Esophagus muscularis mucosa (tissue), 4 donors: ENCODE data around the gene KLF6.

Experiments used
- EP300 ChIP-seq: sonication (generic); formaldehyde crosslinking; IDR thresholded peaks from one replicate; pipeline ENCODE4 v1.6.1; 2017; ENCODE audit warnings: antibody characterized with exemption
- POLR2A ChIP-seq: fragments of 450-650 bp; IDR thresholded peaks from one replicate; pipeline ENCODE4 v1.6.1; 2017; ENCODE audit warnings: antibody characterized with exemption, moderate library complexity, mild to moderate bottlenecking, low read depth
- TF ChIP-seq, protein P1 (sequence below), 3 experiments: fragments of 200-600 bp in 2 of 3; fragments of 450-650 bp in 1 of 3; sonication (generic) in 2 of 3; IDR thresholded peaks; one replicate each; pipeline ENCODE4 v1.5.1; 2017 to 2019; ENCODE audit warnings: antibody characterized with exemption in 3 of 3, mild to moderate bottlenecking in 2 of 3, moderate library complexity in 1 of 3

DNA sequence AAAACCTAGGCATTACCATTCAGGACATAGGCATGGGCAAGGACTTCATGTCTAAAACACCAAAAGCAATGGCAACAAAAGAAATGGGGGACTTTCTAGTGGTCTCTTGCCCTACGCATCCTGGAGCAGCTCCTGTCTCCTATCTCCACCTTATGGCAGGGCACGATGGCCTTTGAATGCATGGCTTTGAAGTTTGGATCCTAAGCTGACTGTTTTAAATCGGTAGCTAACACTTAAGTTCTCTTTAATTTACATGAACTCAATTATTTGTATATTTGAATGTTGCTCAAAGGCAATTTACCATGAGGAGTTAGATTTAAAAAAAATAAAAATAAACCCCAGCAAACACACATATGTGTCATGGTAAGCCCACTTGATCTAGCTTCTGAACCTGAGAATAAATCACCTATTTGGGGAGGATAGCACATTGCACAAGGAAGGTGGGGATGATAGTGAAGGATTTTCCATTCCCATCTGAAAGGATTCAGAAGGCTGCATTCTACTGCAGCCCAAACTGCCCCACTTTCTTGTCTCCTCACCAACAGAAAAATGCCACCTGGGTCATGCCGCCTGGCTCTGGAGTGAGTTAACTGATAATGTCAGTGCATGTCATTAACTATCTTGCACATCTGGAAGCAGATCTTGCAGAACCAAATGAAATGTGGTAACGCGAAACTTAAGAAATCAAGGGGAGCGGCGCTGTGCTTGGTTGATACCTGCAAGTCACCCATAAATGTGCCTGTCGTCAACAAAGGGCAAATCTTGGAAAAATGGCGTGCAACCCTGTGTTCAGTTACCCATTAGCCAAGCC lies 12.4 kb downstream of the KLF6 start:
- TF ChIP-seq, protein P1, sequence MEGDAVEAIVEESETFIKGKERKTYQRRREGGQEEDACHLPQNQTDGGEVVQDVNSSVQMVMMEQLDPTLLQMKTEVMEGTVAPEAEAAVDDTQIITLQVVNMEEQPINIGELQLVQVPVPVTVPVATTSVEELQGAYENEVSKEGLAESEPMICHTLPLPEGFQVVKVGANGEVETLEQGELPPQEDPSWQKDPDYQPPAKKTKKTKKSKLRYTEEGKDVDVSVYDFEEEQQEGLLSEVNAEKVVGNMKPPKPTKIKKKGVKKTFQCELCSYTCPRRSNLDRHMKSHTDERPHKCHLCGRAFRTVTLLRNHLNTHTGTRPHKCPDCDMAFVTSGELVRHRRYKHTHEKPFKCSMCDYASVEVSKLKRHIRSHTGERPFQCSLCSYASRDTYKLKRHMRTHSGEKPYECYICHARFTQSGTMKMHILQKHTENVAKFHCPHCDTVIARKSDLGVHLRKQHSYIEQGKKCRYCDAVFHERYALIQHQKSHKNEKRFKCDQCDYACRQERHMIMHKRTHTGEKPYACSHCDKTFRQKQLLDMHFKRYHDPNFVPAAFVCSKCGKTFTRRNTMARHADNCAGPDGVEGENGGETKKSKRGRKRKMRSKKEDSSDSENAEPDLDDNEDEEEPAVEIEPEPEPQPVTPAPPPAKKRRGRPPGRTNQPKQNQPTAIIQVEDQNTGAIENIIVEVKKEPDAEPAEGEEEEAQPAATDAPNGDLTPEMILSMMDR (IDR thresholded peaks at IDR 0.05): no peak
- TF ChIP-seq EP300: no peak
- TF ChIP-seq POLR2A: no peak
